ENCODE measurements around the gene FOXA3. TPM values are rescaled to one million over a fixed set of nuclear protein-coding genes. Genes with fewer than 3 reads are reported as not detected.

The FOXA3 gene
- total RNA-seq, 2 experiments from 2014 or later = not detected

DNA sequence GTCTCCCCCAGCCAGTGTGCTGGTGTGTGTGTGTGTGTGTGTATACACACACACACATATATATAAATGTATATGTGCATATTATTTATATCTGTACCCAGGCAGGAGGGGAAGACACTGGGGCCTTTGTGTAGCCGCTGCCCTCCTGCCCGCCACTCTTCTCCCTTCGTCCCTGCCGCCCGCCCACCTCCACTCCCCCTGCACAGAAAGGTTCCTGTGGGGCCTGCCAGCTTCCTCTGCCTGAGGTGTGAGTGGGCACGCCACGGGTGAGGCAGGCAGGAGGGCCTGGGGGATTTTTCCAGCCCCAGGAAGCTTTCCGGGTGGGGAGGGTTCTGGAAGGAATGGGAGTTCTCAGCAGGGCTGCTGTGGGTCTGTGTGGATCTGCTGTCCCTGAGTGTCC is 14.9 kb downstream of the FOXA3 start:
- H3K9me3 ChIP-seq (ENCODE audit: low read length) = no peaks in the 10 kb centered on the region
- H3K9me2 ChIP-seq (ENCODE audit: insufficient read depth, low read length) = no peaks in the 10 kb centered on the region
- no peaks in the 10 kb centered on the region for H4K20me1 ChIP-seq (ENCODE audit: insufficient read depth, low read length)
- H3K27ac ChIP-seq (ENCODE audit: low read depth, low read length, poor library complexity, severe bottlenecking) = no peak overlapping the region
- TF ChIP-seq, protein P1, sequence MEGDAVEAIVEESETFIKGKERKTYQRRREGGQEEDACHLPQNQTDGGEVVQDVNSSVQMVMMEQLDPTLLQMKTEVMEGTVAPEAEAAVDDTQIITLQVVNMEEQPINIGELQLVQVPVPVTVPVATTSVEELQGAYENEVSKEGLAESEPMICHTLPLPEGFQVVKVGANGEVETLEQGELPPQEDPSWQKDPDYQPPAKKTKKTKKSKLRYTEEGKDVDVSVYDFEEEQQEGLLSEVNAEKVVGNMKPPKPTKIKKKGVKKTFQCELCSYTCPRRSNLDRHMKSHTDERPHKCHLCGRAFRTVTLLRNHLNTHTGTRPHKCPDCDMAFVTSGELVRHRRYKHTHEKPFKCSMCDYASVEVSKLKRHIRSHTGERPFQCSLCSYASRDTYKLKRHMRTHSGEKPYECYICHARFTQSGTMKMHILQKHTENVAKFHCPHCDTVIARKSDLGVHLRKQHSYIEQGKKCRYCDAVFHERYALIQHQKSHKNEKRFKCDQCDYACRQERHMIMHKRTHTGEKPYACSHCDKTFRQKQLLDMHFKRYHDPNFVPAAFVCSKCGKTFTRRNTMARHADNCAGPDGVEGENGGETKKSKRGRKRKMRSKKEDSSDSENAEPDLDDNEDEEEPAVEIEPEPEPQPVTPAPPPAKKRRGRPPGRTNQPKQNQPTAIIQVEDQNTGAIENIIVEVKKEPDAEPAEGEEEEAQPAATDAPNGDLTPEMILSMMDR (conservative IDR thresholded peaks at IDR 0.05; ENCODE audit: low read length) = no peak
- no peak for TF ChIP-seq EZH2phosphoT487 (IDR thresholded peaks at IDR 0.05; ENCODE audit: borderline replicate concordance, low read depth, low read length)
- no peak for DNase-seq (ENCODE audit: low spot score)
- H3K4me2 ChIP-seq (ENCODE audit: low read length) = no peak overlapping the region
- H2AFZ ChIP-seq (ENCODE audit: low read length) = no peak overlapping the region
- peaks cover 33% of the 10 kb centered on the region for H3K4me1 ChIP-seq (ENCODE audit: insufficient read depth, low read length, poor library complexity, severe bottlenecking)
- H3K79me2 ChIP-seq (ENCODE audit: insufficient read depth, low read depth, low read length) = peaks cover 4% of the 10 kb centered on the region; the same call in 1 of the 2 replicates
- intact Hi-C loops (cut with micrococcal nuclease; ENCODE audit: unreplicated experiment) = no loop called here
- no TSS peak for BruUV-seq (replicated peaks)
- H3K36me3 ChIP-seq (ENCODE audit: insufficient read depth, low read length) = peaks cover 5% of the 10 kb centered on the region; the same call in 1 of the 2 replicates
- H3K4me3 ChIP-seq (ENCODE audit: low read depth, low read length, poor library complexity, severe bottlenecking) = no peak overlapping the region
- ChIA-PET CTCF (ENCODE audit: unreplicated experiment) (no interaction called here), POLR2A (no interaction called here)

DNA sequence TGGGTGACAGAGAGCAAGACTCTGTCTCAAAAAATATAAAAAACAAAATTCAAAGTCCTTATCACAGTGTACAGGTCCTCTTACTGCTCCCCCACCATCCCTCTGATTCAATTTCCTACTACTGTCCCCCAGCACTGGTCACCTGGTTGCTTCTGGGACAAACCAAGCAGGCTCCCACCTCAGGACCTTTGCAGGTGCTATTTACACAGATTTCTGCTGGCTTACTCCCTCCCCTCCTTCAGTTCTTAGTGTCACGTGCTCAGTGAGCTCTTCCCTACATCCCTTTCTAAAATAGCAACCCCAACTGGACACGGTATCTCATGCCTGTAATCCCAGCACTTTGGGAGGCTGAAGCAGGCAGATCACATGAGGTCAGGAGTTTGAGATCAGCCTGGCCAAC is 15.8 kb downstream of the FOXA3 start:
- no TSS peak for BruUV-seq (replicated peaks)
- Histone ChIP-seq H3K4me1 (ENCODE audit: insufficient read depth, low read length, poor library complexity, severe bottlenecking) (peaks cover 42% of the 10 kb centered on the region), H3K4me2 (ENCODE audit: low read length) (no peak overlapping the region), H3K9me3 (ENCODE audit: low read length) (no peaks in the 10 kb centered on the region), H4K20me1 (ENCODE audit: insufficient read depth, low read length) (no peaks in the 10 kb centered on the region), H3K9me2 (ENCODE audit: insufficient read depth, low read length) (no peaks in the 10 kb centered on the region), H3K27ac (ENCODE audit: low read depth, low read length, poor library complexity, severe bottlenecking) (no peak overlapping the region), H3K36me3 (ENCODE audit: insufficient read depth, low read length) (peaks cover 13% of the 10 kb centered on the region; the same call in 1 of the 2 replicates), H2AFZ (ENCODE audit: low read length) (no peak overlapping the region), H3K4me3 (ENCODE audit: low read depth, low read length, poor library complexity, severe bottlenecking) (no peak overlapping the region), H3K79me2 (ENCODE audit: insufficient read depth, low read depth, low read length) (peaks cover 12% of the 10 kb centered on the region; the same call in 1 of the 2 replicates)
- TF ChIP-seq EZH2phosphoT487 (IDR thresholded peaks at IDR 0.05; ENCODE audit: borderline replicate concordance, low read depth, low read length) = no peak
- TF ChIP-seq, protein P1 (conservative IDR thresholded peaks at IDR 0.05; ENCODE audit: low read length) = no peak
- intact Hi-C loops (cut with micrococcal nuclease; ENCODE audit: unreplicated experiment) = loop anchor here (10.0 kb wide), 1 partner anchor 175 kb away; no protein-coding TSS in a partner anchor
- DNase-seq (ENCODE audit: low spot score) = no peak
- CTCF ChIA-PET (ENCODE audit: unreplicated experiment) = no interaction called here
- POLR2A ChIA-PET = no interaction called here

DNA sequence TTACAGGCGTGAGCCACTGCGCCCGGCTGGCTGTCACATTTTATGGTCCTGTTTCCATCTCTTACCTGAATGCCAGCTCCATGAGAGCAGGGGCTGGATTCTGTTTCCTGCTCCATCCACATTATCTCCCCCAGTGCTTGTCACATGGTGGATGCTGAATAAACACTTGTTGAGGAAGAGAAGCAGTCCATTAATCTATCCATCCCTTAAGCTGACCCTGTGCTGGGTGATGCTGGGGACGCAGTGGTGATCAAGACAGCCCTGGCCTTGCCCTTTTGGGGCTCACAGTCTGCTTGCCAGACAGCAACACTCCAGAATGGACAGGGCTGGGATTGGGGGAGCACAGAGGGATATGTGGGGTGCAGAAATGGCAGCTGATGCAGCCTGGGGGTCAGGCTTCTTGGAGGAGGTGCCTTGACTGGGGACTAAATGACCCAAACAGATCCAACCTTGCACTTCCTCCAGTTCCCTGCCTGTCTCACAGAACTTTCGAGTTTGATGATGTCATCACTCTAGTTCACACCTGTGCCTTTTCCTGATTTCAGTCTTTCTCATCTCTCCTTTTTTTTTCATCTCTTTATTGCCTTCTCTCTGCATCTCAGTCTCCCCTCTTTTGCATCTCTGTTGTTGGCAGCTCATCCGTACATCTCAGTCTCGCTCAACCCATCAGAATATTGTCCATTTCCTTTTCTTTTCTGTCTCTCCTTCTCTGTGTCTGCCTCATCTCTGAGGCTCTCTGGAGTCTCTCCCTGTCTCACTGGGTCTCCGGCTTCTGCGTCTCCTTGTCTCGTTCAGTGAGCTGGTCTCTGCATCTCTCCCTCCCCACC is 17.2 kb downstream of the FOXA3 start:
- DNase-seq (ENCODE audit: low spot score) = no peak
- no TSS peak for BruUV-seq (replicated peaks)
- Histone ChIP-seq H4K20me1 (ENCODE audit: insufficient read depth, low read length) (no peaks in the 10 kb centered on the region), H3K4me1 (ENCODE audit: insufficient read depth, low read length, poor library complexity, severe bottlenecking) (peaks cover 44% of the 10 kb centered on the region), H3K4me3 (ENCODE audit: low read depth, low read length, poor library complexity, severe bottlenecking) (no peak overlapping the region), H2AFZ (ENCODE audit: low read length) (no peak overlapping the region), H3K9me2 (ENCODE audit: insufficient read depth, low read length) (no peaks in the 10 kb centered on the region), H3K27ac (ENCODE audit: low read depth, low read length, poor library complexity, severe bottlenecking) (no peak overlapping the region), H3K9me3 (ENCODE audit: low read length) (no peaks in the 10 kb centered on the region), H3K79me2 (ENCODE audit: insufficient read depth, low read depth, low read length) (peaks cover 18% of the 10 kb centered on the region; the same call in 1 of the 2 replicates), H3K36me3 (ENCODE audit: insufficient read depth, low read length) (peaks cover 13% of the 10 kb centered on the region; the same call in 1 of the 2 replicates), H3K4me2 (ENCODE audit: low read length) (peak overlapping the region; percentile 88)
- intact Hi-C loops (cut with micrococcal nuclease; ENCODE audit: unreplicated experiment) = loop anchor here (10.0 kb wide), 1 partner anchor 176 kb away; no protein-coding TSS in a partner anchor
- CTCF ChIA-PET (ENCODE audit: unreplicated experiment) = interaction anchor here (1.1 kb wide), 1 partner anchor 18 kb away, joined by 4 read pairs; the partner anchor contains the start of gene SYMPK
- POLR2A ChIA-PET = interaction anchor here (0.5 to 1.1 kb wide), 3 partner anchors 14 to 21 kb away, joined by 3 to 6 read pairs (median 3); partner anchors contain the start of genes MYPOP and SYMPK
- no peak for TF ChIP-seq EZH2phosphoT487 (IDR thresholded peaks at IDR 0.05; ENCODE audit: borderline replicate concordance, low read depth, low read length)
- TF ChIP-seq, protein P1 (conservative IDR thresholded peaks at IDR 0.05; ENCODE audit: low read length) = no peak

Measured in OCI-LY7 (cell line).